Thyroid gland (tissue), 4 donors: ENCODE measurements around the gene PDE6A. TPM values are rescaled to one million over a fixed set of nuclear protein-coding genes. Genes with fewer than 3 reads are reported as not detected.

Experiments used
- DNase-seq, 2 donors: peaks; one replicate each; pipeline ENCODE4 v3.0.0-alpha.2; 2019
- H3K27ac ChIP-seq, 3 donors: fragments of 200-600 bp; sonication (generic); 1 replicate in 2 of 3; 2 replicates in 1 of 3; pipeline ENCODE4 v1.5.1; 2016 to 2019; ENCODE audit warnings: mild to moderate bottlenecking in 1 of 3, moderate library complexity in 1 of 3
- H3K27me3 ChIP-seq: fragments of 200-600 bp; sonication (generic); one replicate; pipeline ENCODE4 v1.5.1; 2019
- H3K36me3 ChIP-seq, 2 donors: fragments of 200-600 bp; sonication (generic); one replicate each; pipeline ENCODE4 v1.5.1; 2016 to 2019
- H3K4me1 ChIP-seq, 2 donors: fragments of 200-600 bp; sonication (generic); one replicate each; pipeline ENCODE4 v1.5.1; 2017 to 2019
- H3K4me3 ChIP-seq, 3 donors: fragments of 200-600 bp; sonication (generic); replicated peaks in 1 of 3; 1 replicate in 2 of 3; 2 replicates in 1 of 3; pipeline ENCODE4 v1.5.1; 2016; ENCODE audit warnings: mild to moderate bottlenecking in 1 of 3
- H3K9me3 ChIP-seq: fragments of 200-600 bp; sonication (generic); one replicate; pipeline ENCODE4 v1.5.1; 2017
- POLR2A ChIP-seq, 2 donors: fragments of 450-650 bp; IDR thresholded peaks; one replicate each; pipeline ENCODE4 v1.6.1; 2017; ENCODE audit warnings: antibody characterized with exemption in 2 of 2, mild to moderate bottlenecking in 2 of 2, moderate library complexity in 1 of 2
- WGBS, 2 donors: methylation state at CpG; one replicate each; pipeline ENCODE4 v1.1.5; 2017; 5-methylcytosine and 5-hydroxymethylcytosine counted together
- intact Hi-C: fragments of 100-400 bp; cut with DNase I; formaldehyde crosslinking; loops from one replicate; pipeline ENCODE4 v1.15.1; 2023
- total RNA-seq, 4 donors: library from RNA; depleted of rRNA; stranded (reverse); fragments of >200 nt; gene quantifications; one replicate each; pipeline ENCODE4 v1.2.3, GENCODE V29; 2016
- TF ChIP-seq, protein P1 (sequence below), 6 experiments: fragments of 200-600 bp in 3 of 6; fragments of 450-650 bp in 3 of 6; sonication (generic) in 3 of 6; IDR thresholded peaks; one replicate each; pipeline ENCODE4 v1.5.1; 2016 to 2019; ENCODE audit warnings: antibody characterized with exemption in 6 of 6, mild to moderate bottlenecking in 2 of 6, inconsistent platforms in 1 of 6, moderate library complexity in 1 of 6

Gene PDE6A
- total RNA-seq, 4 donors from 2014 or later: not detected

- no peaks in the 10 kb centered on the region for H3K27me3 ChIP-seq
- no peak overlapping the region for H3K27ac ChIP-seq
- H3K4me1 ChIP-seq: no peaks in the 10 kb centered on the region
- TF ChIP-seq POLR2A (IDR thresholded peaks at IDR 0.05): no peak
- TF ChIP-seq, protein P1, sequence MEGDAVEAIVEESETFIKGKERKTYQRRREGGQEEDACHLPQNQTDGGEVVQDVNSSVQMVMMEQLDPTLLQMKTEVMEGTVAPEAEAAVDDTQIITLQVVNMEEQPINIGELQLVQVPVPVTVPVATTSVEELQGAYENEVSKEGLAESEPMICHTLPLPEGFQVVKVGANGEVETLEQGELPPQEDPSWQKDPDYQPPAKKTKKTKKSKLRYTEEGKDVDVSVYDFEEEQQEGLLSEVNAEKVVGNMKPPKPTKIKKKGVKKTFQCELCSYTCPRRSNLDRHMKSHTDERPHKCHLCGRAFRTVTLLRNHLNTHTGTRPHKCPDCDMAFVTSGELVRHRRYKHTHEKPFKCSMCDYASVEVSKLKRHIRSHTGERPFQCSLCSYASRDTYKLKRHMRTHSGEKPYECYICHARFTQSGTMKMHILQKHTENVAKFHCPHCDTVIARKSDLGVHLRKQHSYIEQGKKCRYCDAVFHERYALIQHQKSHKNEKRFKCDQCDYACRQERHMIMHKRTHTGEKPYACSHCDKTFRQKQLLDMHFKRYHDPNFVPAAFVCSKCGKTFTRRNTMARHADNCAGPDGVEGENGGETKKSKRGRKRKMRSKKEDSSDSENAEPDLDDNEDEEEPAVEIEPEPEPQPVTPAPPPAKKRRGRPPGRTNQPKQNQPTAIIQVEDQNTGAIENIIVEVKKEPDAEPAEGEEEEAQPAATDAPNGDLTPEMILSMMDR (IDR thresholded peaks at IDR 0.05): no peak
- H3K4me3 ChIP-seq: no peak overlapping the region
- DNase-seq: no peak
- 92 to 97% methylated on average over 8 of the region's 8 CpGs for WGBS, 2 donors
- no peaks in the 10 kb centered on the region for H3K36me3 ChIP-seq
- intact Hi-C loops: no loop called here
- H3K9me3 ChIP-seq: no peaks in the 10 kb centered on the region
Measured at GRCh38 chr5:149849280-149849965, 95.2 kb downstream of the PDE6A start.

GRCh38 chr5:149847611-149848010 lies 97.0 kb downstream of the PDE6A start:
- Histone ChIP-seq H3K4me1 (no peaks in the 10 kb centered on the region), H3K27me3 (no peaks in the 10 kb centered on the region), H3K4me3 (no peak overlapping the region), H3K27ac (no peak overlapping the region), H3K9me3 (no peaks in the 10 kb centered on the region), H3K36me3 (no peaks in the 10 kb centered on the region)
- intact Hi-C loops: no loop called here
- WGBS, 2 donors: 84% methylated on average over 15 of the region's 15 CpGs
- no peak for DNase-seq
- TF ChIP-seq, protein P1 (IDR thresholded peaks at IDR 0.05): no peak
- no peak for TF ChIP-seq POLR2A (IDR thresholded peaks at IDR 0.05)

GRCh38 chr5:149846021-149846420 lies 98.6 kb downstream of the PDE6A start:
- TF ChIP-seq POLR2A (IDR thresholded peaks at IDR 0.05): no peak
- TF ChIP-seq, protein P1 (IDR thresholded peaks at IDR 0.05): no peak
- Histone ChIP-seq H3K27me3 (no peaks in the 10 kb centered on the region), H3K4me1 (no peaks in the 10 kb centered on the region), H3K27ac (no peak overlapping the region), H3K4me3 (no peak overlapping the region), H3K36me3 (no peaks in the 10 kb centered on the region), H3K9me3 (no peaks in the 10 kb centered on the region)
- intact Hi-C loops: no loop called here
- WGBS, 2 donors: 84 to 89% methylated on average over 5 of the region's 5 CpGs
- DNase-seq: no peak

- intact Hi-C loops: no loop called here
- Histone ChIP-seq H3K9me3 (no peaks in the 10 kb centered on the region), H3K4me1 (no peaks in the 10 kb centered on the region), H3K36me3 (no peaks in the 10 kb centered on the region), H3K27ac (no peak overlapping the region), H3K27me3 (no peaks in the 10 kb centered on the region), H3K4me3 (no peak overlapping the region)
- 94 to 97% methylated on average over 9 to 13 of the region's 15 CpGs for WGBS, 2 donors
- no peak for TF ChIP-seq POLR2A (IDR thresholded peaks at IDR 0.05)
- TF ChIP-seq, protein P1 (IDR thresholded peaks at IDR 0.05): no peak
- no peak for DNase-seq
Measured at GRCh38 chr5:149845601-149846000, 99.0 kb downstream of the PDE6A start.

- intact Hi-C loops: no loop called here
- H3K36me3 ChIP-seq: no peaks in the 10 kb centered on the region
- WGBS, 2 donors: 73 to 76% methylated on average over 13 to 14 of the region's 14 CpGs
- no peak for DNase-seq
- no peak overlapping the region for H3K27ac ChIP-seq
- H3K27me3 ChIP-seq: no peaks in the 10 kb centered on the region
- TF ChIP-seq POLR2A (IDR thresholded peaks at IDR 0.05): no peak
- TF ChIP-seq, protein P1 (IDR thresholded peaks at IDR 0.05): no peak
- no peaks in the 10 kb centered on the region for H3K9me3 ChIP-seq
- H3K4me1 ChIP-seq: no peaks in the 10 kb centered on the region
- H3K4me3 ChIP-seq: no peak overlapping the region
Measured at GRCh38 chr5:149841851-149842793, 102.5 kb downstream of the PDE6A start.
